GM21619 (cell line): ENCODE data around the gene ALLC.
"Not testable (repeated sequence)": the region's sequence is repeated elsewhere in the genome, so short reads cannot be mapped to it uniquely, and the experiment has no call there.

Experiments
- ATAC-seq: cut with Tn5 transposase; IDR thresholded peaks from one replicate; pipeline ENCODE4 v1.9.1; 2021; ENCODE audit not compliant: unreplicated experiment

Gene ALLC

GRCh38 chr2:3657881-3658280 lies at the start of gene ALLC:
Gene ALLC, plus strand, starts transcription at chr2:3658200. Its CDS starts 12,958 bp downstream, at chr2:3671158.
- ATAC-seq: no peak

DNA sequence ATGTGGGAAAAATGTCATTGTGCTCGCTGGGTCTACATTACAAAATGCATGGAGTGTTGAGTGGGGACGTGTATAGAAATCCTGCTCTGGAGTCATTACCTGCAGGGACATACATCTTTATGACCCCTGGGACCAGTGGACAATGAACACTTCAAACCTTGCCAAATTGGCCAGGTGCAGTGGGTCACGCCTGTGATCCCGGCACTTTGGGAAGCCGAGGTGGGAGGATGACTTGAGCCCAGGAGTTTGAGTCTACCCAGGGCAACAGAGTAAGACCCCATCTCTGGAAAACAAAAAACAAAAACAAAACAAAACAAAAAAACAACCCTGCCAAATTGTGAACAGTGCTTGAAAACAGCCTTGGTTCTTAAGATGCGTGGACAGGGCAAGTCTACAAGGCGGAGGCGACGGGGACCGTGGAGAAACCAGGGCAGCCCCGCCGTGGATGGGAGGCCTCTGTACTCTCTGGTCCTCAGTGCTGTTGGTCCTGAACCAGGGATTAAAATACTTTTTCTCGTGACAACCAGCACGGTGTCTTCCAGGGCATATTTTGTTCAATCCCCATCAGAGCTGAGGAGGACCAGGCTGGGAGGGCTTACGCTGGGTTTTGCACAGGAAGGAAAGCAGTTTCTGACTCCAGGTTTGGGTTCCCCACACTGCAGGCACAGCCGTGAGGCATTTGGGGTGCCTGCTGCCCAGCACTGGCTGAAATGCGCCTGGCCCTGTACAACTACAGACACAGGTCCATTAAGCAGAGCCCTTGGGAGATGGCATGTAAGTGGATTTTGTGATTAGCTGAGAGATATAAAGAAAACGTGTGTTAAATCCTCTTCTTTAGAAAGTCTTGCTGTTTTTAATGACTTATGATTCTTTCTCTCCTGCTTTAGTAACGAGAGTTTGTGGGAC lies 49.4 kb upstream of the ALLC start:
- ATAC-seq: no peak

- ATAC-seq: peak; percentile 71
Measured at GRCh38 chr2:3609279-3609673, 48.7 kb upstream of the ALLC start.

- ATAC-seq: no peak
Measured at GRCh38 chr2:3610415-3610814, 47.6 kb upstream of the ALLC start.

- no peak for ATAC-seq
Measured at GRCh38 chr2:3610881-3611505, 47.0 kb upstream of the ALLC start.

GRCh38 chr2:3611589-3611988 lies 46.4 kb upstream of the ALLC start:
- ATAC-seq: no peak

GRCh38 chr2:3612639-3613523 lies 45.1 kb upstream of the ALLC start:
- no peak for ATAC-seq

GRCh38 chr2:3613524-3613905 lies 44.5 kb upstream of the ALLC start:
- ATAC-seq: no peak

DNA sequence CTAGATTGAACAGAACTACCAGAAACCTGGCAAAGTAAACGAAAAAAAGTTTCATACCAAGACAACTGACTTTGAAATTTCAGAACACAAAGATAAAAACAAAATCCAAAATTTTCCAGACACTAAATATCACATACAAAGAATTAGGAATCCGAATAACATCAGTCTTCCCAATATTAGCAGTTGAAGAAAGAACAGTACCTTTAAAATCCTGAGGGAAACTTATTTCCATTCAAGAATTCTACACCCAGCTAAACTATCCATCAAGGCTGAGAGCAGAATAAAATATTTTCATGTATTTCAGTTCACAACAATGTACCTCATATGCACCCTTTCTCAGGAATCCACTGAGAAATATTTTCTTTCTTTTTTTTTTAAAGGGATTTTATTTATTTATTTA lies 43.3 kb upstream of the ALLC start:
- ATAC-seq: not testable (repeated sequence)

DNA sequence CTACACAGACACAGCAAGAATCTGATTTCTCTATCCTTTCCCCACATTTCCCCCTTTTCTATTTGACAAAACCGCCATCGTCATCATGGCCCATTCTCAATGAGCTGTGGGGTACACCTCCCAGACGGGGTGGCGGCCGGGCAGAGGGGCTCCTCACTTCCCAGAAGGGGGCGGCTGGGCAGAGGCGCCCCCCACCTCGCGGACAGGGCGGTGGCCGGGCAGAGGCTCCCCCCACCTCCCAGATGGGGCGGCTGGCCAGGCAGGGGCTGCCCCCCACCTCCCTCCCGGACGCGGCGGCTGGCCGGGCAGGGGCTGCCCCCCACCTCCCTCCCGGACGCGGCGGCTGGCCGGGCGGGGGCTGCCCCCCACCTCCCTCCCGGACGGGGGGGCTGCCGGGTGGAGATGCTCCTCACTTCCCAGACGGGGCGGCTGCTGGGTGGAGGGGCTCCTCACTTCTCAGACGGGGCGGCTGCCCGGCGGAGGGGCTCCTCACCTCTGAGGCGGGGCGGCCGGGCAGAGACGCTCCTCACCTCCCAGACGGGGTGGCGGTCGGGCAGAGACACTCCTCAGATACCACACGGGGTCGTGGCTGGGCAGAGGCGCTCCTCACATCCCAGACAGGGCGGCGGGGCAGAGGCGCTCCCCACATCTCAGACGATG lies 42.3 kb upstream of the ALLC start:
- not testable (repeated sequence) for ATAC-seq

DNA sequence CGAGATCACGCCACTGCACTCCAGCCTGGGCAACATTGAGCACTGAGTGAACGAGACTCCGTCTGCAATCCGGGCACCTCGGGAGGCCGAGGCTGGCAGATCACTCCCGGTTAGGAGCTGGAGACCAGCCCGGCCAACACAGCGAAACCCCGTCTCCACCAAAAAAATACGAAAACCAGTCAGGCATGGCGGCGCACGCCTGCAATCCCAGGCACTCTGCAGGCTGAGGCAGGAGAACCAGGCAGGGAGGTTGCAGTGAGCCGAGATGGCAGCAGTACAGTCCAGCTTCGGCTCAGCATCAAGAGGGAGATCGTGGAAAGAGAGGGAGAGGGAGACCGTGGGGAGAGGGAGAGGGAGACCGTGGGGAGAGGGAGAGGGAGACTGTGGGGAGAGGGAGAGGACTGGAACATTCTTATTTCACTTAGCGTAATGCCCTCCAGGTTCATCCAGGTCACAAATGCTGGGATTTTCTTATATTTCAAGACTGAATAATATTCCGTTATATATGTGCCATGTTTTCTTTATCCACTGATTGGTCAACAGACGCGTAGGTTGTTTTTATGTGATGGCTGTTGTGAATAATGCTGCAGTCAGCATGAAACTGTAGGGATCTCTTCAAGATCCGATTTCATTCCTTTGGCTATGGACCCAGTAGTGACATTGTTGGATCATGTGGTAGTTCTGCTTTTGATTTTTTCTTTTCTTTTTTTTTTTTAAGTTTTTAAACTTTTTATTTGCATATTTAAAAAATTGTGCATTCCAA lies 41.4 kb upstream of the ALLC start:
- ATAC-seq: not testable (repeated sequence)

GRCh38 chr2:3617198-3617890 lies 40.7 kb upstream of the ALLC start:
- no peak for ATAC-seq

DNA sequence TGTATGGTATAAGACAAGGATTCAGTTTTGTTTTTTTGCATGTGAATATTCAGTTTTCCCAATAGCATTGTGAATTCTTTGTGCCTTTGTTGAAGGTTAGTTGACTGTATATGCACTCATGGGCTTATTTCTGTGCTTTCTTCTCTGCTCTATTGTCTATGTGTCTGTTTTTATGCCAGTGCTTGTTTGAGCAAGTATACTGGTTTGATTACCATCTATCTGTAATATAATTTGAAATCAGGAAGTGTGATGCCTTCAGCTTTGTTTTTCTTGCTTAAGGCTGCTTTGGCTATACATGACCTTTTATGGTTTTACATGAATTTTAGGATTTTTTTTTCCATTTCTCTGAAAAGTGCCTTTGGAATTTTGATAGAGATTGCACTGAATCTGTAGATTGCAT lies 39.6 kb upstream of the ALLC start:
- no peak for ATAC-seq

DNA sequence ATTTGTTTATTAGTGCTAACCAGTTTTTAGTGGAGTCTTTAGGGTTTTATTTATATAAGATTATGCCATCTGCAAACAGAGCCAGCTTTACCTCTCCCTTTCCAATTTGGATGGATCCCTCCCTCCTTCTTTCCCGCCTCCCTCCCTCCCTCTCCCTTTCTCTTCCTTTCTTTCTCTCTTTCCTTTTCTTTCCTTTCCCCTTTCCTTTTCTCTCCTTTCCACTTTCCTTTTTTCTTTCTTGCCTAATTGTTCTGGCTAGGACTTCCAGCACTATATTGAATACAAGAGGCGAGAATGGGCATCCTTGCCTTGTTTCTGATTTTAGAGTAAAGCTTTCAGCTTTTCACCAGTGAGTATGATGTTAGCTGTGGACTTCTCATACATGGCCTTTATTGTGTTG lies 39.0 kb upstream of the ALLC start:
- ATAC-seq: no peak

DNA sequence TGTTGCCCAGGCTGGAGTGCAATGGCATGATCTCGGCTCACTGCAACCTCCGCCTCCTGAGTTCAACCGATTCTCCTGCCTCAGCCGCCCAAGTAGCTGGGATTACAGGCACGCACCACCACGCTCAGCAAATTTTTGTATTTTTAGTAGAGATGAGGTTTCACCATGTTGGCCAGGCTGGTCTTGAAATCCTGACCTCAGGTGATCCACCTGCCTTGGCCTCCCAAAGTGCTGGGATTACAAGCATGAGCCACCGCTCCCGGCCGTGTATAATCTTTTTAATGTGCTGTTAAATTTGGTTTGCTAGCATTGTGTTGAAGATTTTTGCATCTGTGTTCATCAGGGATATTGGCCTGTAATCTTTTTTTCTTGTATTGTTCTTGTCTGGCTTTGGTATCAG lies 38.3 kb upstream of the ALLC start:
- ATAC-seq: not testable (repeated sequence)

- ATAC-seq: no peak
Measured at GRCh38 chr2:3620834-3621233, 37.2 kb upstream of the ALLC start.

DNA sequence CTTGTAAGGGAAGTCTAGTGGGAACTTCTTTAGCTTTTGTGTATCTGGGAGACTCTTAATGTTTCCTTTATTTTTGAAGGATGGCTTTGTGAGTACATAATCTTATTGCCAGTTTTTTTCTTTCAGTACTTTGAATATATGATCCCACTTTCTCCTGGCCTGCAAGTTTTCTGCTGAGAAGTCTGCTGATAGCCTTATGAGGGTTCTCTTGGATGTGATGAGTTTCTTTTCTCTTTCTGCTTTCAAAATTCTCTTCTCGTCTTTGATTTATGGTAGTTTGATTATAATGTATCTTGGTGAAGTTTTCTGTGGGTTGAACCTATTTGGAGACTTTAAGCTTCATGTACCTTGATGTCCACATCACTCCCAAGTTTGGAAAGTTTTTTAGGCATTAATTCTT lies 35.0 kb upstream of the ALLC start:
- no peak for ATAC-seq

DNA sequence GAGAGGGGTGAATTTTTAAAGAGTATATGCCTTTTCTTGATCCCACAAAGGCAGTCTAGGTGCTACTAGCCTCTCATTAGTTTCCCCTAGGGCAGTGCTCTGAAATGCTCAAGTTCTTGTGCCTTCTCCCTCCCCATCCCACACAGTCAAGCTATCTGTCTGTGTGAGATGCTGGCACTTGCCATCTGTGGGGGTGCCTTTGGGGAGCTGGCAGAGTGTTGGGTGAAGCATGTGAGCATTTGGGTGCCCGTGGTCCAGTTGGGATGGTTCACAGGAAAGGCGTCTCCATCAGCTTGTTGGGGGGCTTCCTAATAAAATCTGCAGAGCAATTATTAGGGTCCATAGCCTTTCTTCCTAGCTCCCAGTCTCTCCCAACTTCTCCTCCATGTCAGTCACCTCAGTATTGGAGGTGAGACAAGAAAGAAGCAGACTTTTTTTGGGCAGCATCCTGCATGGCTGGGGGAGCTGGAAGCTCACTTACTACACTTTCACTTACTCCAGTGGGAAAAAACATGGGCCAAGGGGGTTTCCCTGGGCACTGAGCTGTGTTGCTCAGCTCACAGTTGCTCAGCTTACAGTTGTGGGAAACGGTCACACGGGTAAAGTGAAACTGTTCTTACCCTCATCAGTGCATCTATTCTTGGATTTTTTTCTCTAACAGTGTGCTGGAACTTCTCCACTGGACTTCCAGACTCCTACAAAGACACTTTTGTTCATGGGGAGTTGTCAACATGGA lies 33.8 kb upstream of the ALLC start:
- peak; percentile 80 for ATAC-seq

GRCh38 chr2:3625186-3625585 lies 32.8 kb upstream of the ALLC start:
- ATAC-seq: no peak
